SK-N-SH (cell line): Measurements from ENCODE around the gene SERPINA3. TPM values are rescaled to one million over a fixed set of nuclear protein-coding genes. Genes with fewer than 3 reads are reported as not detected.

Experiments used
- CTCF ChIA-PET: fragments of 300-600, 350-600 bp; formaldehyde crosslinking; extraction: SDS; loops from one replicate; lab custom pipeline; 2021; lab: Yijun Ruan, JAX
- POLR2A ChIA-PET: fragments of 350-600 bp; sonication (Branson Sonifier 250); formaldehyde crosslinking; extraction: SDS; loops from one replicate; lab custom pipeline; 2020; ENCODE audit warnings: antibody characterized with exemption, inconsistent platforms; lab: Yijun Ruan, JAX
- DNase-seq: peaks from one replicate; pipeline ENCODE4 v3.0.0; 2012
- H2AFZ ChIP-seq: fragments of 200-600 bp; sonication (generic); 2 replicates; pipeline ENCODE4 v1.8.1; 2016; ENCODE audit warnings: antibody characterized with exemption, mild to moderate bottlenecking, low read depth
- H3F3A ChIP-seq: fragments of 200-600 bp; sonication (generic); replicated peaks from 2 replicates; pipeline ENCODE3; 2016; ENCODE audit warnings: antibody characterized with exemption, mild to moderate bottlenecking; ENCODE audit not compliant: insufficient read depth
- H3K27ac ChIP-seq, 2 experiments: fragments of 200-500 bp in 1 of 2; fragments of 200-600 bp in 1 of 2; sonication (Bioruptor generic) in 1 of 2; sonication (generic), shearing (Covaris generic) in 1 of 2; 2 replicates each; pipeline versions ENCODE4 v1.5.1 to v1.6.1; 2014 to 2016; ENCODE audit warnings: low read depth in 2 of 2, inconsistent platforms in 1 of 2, low read length in 1 of 2, mild to moderate bottlenecking in 1 of 2, mixed read lengths in 1 of 2
- H3K27me3 ChIP-seq: fragments of 200-600 bp; sonication (generic), shearing (Covaris generic); 2 replicates; pipeline ENCODE4 v1.6.1; 2016; ENCODE audit warnings: mixed run types; ENCODE audit not compliant: insufficient read depth
- H3K36me3 ChIP-seq, 2 experiments: fragments of 200-500 bp in 1 of 2; fragments of 200-600 bp in 1 of 2; sonication (Bioruptor generic) in 1 of 2; sonication (generic) in 1 of 2; replicated peaks in 1 of 2; 2 replicates each; pipeline versions ENCODE3 to v1.5.1; 2014 to 2016; ENCODE audit warnings: low read length in 1 of 2, mild to moderate bottlenecking in 1 of 2; ENCODE audit not compliant: insufficient read depth in 2 of 2, control insufficient read depth in 1 of 2
- H3K4me1 ChIP-seq, 2 experiments: fragments of 200-500 bp in 1 of 2; fragments of 200-600 bp in 1 of 2; sonication (Bioruptor generic) in 1 of 2; sonication (generic), shearing (Covaris generic) in 1 of 2; 2 replicates each; pipeline versions ENCODE4 v1.5.1 to v1.6.1; 2014 to 2016; ENCODE audit warnings: low read depth in 1 of 2, low read length in 1 of 2, mixed run types in 1 of 2; ENCODE audit not compliant: insufficient read depth in 2 of 2, control insufficient read depth in 1 of 2
- H3K4me2 ChIP-seq: fragments of 200-600 bp; sonication (generic), shearing (Covaris generic); 2 replicates; pipeline ENCODE4 v1.6.1; 2017; ENCODE audit warnings: mixed run types
- H3K4me3 ChIP-seq, 2 experiments: fragments of 200-500 bp in 1 of 2; fragments of 200-600 bp in 1 of 2; sonication (Bioruptor generic) in 1 of 2; sonication (generic), shearing (Covaris generic) in 1 of 2; 2 replicates each; pipeline versions ENCODE4 v1.5.1 to v1.8.1; 2014 to 2016; ENCODE audit warnings: low read depth in 2 of 2, inconsistent platforms in 1 of 2, low read length in 1 of 2, mild to moderate bottlenecking in 1 of 2, mixed read lengths in 1 of 2, moderate library complexity in 1 of 2
- H3K79me2 ChIP-seq: fragments of 200-600 bp; sonication (generic); 2 replicates; pipeline ENCODE4 v1.8.1; 2017; ENCODE audit warnings: mild to moderate bottlenecking; ENCODE audit not compliant: insufficient read depth
- H3K9ac ChIP-seq: fragments of 200-600 bp; sonication (generic); 2 replicates; pipeline ENCODE4 v1.6.1; 2017; ENCODE audit warnings: mixed run types
- H3K9me2 ChIP-seq: fragments of 200-600 bp; sonication (generic); 2 replicates; pipeline ENCODE4 v1.6.1; 2017; ENCODE audit warnings: mixed run types
- H3K9me3 ChIP-seq: fragments of 200-600 bp; sonication (generic); 2 replicates; pipeline ENCODE4 v1.6.1; 2017; ENCODE audit warnings: mixed run types, mild to moderate bottlenecking, moderate library complexity
- H4K20me1 ChIP-seq: fragments of 200-600 bp; sonication (generic); 2 replicates; pipeline ENCODE4 v1.6.1; 2017; ENCODE audit warnings: mild to moderate bottlenecking, mixed run types; ENCODE audit not compliant: insufficient read depth
- EZH2phosphoT487 ChIP-seq: fragments of 200-600 bp; sonication (generic); IDR thresholded peaks from 2 replicates; pipeline ENCODE4 v1.6.1; 2017; ENCODE audit warnings: low read depth, mixed run types, mild to moderate bottlenecking, antibody characterized with exemption, moderate library complexity, borderline replicate concordance
- GATA2 ChIP-seq: sonication (generic); formaldehyde crosslinking; IDR thresholded peaks from 2 replicates; pipeline ENCODE4 v1.5.0; 2020; ENCODE audit warnings: mild to moderate bottlenecking, missing genetic modification reagents
- MEF2A ChIP-seq: IDR thresholded peaks from 2 replicates; pipeline ENCODE4 v1.4.0; 2012; ENCODE audit warnings: low read depth, borderline replicate concordance
- RCOR1 ChIP-seq: fragments of 150-350 bp; IDR thresholded peaks from 2 replicates; pipeline ENCODE4 v1.6.1; 2017; ENCODE audit warnings: antibody characterized with exemption, low read length
- REST ChIP-seq: IDR thresholded peaks from 2 replicates; pipeline ENCODE4 v1.6.1; 2012; ENCODE audit warnings: mild to moderate bottlenecking, low read depth, low read length, moderate library complexity
- YY1 ChIP-seq: IDR thresholded peaks from 2 replicates; pipeline ENCODE4 v1.4.0; 2012; ENCODE audit warnings: low read depth, mild to moderate bottlenecking
- WGBS: methylation state at CpG from one replicate; pipeline ENCODE4 v1.1.6; 2017; ENCODE audit warnings: low lambda C conversion rate; 5-methylcytosine and 5-hydroxymethylcytosine counted together
- polyA plus RNA-seq, 3 experiments: library from polyadenylated mRNA; depleted of rRNA; stranded (reverse); fragments of >200 nt; gene quantifications; 2 replicates each; pipeline ENCODE4 v1.2.3, GENCODE V29; 2012
- TF ChIP-seq, protein P1 (sequence below): fragments of 150-350 bp; IDR thresholded peaks from 2 replicates; pipeline ENCODE4 v1.6.1; 2017; ENCODE audit warnings: antibody characterized with exemption, low read length, low read depth, borderline replicate concordance

SERPINA3 gene
- polyA plus RNA-seq, 1 of the 3 experiments (the other 2 are of a cell fraction) = 0.25 TPM

DNA sequence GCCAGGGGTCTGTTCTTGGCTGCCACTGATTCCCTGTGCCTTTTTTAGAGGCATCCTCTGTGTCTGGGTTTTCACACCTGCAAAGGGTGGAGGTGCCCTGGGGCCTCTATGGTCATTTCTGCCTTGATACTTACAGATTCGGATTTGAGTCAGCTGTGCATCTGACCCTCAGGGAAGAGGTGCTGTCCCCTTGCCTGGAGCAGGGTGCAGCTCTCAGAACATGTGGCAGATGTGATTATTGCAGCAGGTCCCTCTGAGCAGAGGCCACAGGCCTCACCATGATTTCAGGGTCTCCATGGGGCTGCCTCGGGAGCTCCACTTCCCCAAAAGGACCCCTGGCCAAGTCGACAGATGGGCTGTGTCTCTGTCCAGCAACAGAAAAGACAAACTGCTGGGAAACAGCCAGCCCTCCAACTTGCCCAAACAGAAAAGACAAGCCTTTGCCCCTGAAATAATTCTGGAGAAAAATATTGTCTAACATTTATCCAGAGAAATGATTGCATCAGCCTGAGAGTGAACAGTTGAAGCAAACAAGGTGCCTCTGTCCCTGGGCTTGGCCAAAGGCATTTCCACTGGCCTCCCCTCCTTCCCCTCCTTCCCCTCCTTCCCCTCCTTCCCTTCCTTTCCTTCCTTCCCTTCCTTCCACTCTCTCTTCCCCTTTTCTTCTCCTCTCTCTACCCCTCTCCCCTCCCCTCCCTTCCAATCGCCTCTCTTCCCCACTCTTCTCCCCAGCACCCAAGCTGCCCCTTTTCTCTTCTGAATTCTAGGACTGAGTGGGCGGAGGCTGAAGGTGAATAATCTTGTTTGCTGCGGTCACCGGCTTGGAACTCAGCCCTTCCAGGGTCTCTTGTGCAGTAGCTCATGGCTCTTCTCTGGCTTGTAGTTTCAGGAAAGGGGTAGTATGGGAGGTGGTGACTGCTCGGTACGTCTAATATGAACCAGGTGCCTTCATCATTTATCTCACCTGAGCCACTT lies 676 bp downstream of the SERPINA3 start:
- POLR2A ChIA-PET = no interaction called here
- 71% methylated on average over 9 of the region's 9 CpGs for WGBS

GRCh38 chr14:94613720-94614644 lies 1.8 kb downstream of the SERPINA3 start:
- no peak overlapping the region for H2AFZ ChIP-seq
- H3K4me3 ChIP-seq = no peak overlapping the region
- WGBS = 67% methylated on average over 18 of the region's 20 CpGs
- H3K9me2 ChIP-seq = no peaks in the 10 kb centered on the region
- H3K79me2 ChIP-seq = no peaks in the 10 kb centered on the region
- POLR2A ChIA-PET = no interaction called here
- H3K9me3 ChIP-seq = peaks cover 7% of the 10 kb centered on the region; the same call in 1 of the 2 replicates
- no peak for TF ChIP-seq EZH2phosphoT487
- TF ChIP-seq GATA2 (CRISPR knock-in tag) = no peak
- TF ChIP-seq, protein P1, sequence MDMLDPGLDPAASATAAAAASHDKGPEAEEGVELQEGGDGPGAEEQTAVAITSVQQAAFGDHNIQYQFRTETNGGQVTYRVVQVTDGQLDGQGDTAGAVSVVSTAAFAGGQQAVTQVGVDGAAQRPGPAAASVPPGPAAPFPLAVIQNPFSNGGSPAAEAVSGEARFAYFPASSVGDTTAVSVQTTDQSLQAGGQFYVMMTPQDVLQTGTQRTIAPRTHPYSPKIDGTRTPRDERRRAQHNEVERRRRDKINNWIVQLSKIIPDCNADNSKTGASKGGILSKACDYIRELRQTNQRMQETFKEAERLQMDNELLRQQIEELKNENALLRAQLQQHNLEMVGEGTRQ = no peak
- no peak for TF ChIP-seq YY1
- TF ChIP-seq MEF2A = no peak
- H3K4me2 ChIP-seq = no peak overlapping the region
- H3K27me3 ChIP-seq = no peaks in the 10 kb centered on the region
- CTCF ChIA-PET = no interaction called here
- no peak for DNase-seq
- no peak overlapping the region for H3K27ac ChIP-seq
- H3K4me1 ChIP-seq = no peaks in the 10 kb centered on the region
- H3F3A ChIP-seq = peaks cover 4% of the 10 kb centered on the region
- H4K20me1 ChIP-seq = no peaks in the 10 kb centered on the region
- no peak overlapping the region for H3K9ac ChIP-seq
- H3K36me3 ChIP-seq = no peaks in the 10 kb centered on the region

More for the DNA sequence above, 676 bp downstream of the SERPINA3 start:
- Histone ChIP-seq H3K27ac (no peak overlapping the region), H3K9me3 (peaks cover 3% of the 10 kb centered on the region; the same call in 1 of the 2 replicates), H3K36me3 (no peaks in the 10 kb centered on the region), H3K27me3 (no peaks in the 10 kb centered on the region), H4K20me1 (no peaks in the 10 kb centered on the region), H3K4me1 (no peaks in the 10 kb centered on the region), H3K4me3 (no peak overlapping the region), H3K79me2 (no peaks in the 10 kb centered on the region), H3F3A (peaks cover 4% of the 10 kb centered on the region), H3K4me2 (no peak overlapping the region), H3K9me2 (no peaks in the 10 kb centered on the region), H3K9ac (no peak overlapping the region), H2AFZ (no peak overlapping the region)
- DNase-seq = no peak
- CTCF ChIA-PET = interaction anchor here (0.8 kb wide), 1 partner anchor 68 kb away, joined by 3 read pairs; no protein-coding TSS in a partner anchor
- TF ChIP-seq REST = peak; percentile 75; the same call in 1 of the 2 replicates
- no peak for TF ChIP-seq RCOR1
